ENCODE results near the gene CA5B.
"Not testable (repeated sequence)": the region's sequence is repeated elsewhere in the genome, so short reads cannot be mapped to it uniquely, and the experiment has no call there.

The CA5B gene, protein sequence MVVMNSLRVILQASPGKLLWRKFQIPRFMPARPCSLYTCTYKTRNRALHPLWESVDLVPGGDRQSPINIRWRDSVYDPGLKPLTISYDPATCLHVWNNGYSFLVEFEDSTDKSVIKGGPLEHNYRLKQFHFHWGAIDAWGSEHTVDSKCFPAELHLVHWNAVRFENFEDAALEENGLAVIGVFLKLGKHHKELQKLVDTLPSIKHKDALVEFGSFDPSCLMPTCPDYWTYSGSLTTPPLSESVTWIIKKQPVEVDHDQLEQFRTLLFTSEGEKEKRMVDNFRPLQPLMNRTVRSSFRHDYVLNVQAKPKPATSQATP

DNA sequence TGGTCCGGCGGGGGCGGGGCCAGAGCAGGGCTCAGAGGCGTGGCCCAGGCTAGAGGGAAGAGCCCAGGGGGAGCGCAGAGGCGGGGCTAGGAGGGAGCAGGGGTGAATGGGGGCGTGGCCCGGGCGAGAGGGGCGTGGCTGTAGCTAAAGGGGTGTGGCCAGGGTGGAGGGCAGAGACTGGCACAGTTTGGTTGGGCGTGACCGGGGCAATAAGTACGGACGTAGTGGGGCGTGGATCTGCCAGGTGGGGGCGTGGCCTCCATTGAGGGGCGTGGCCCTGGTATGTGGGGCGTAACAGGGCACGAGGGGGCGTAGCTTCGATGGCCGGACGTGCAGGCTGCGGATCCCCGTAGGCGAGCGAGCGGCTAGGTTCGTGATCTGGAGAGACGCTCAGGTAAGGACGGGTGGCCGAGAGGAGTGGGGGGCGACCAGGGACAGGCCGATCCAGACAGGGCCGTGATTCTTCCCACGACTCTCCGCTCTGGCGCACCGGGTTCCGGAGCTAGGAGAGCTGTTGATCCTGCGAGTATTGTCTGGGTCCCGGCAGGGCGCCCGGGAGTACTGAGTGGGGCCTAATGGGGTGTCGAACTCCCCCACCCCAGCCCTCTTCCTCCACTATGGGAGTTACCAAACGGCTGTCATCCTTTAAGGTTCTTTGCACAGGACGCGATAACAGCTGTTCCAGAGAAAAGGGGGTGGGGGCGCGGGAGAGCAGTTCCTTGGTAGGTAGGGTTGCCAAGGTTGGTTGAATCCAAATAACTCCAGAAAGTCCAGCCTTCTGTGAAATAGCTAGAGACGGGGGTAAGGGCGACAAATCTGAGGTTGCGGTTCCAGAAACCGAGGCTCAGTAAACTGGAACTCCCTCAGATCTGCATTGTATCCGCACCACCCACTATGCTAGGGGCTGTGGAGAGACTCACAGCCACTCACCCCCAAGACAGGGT lies at the start of gene CA5B:
Gene CA5B (plus strand): TSS at position 312 of the 944 bp plus-strand sequence. CDS start 11,754 bp downstream, outside the sequence.
- Histone ChIP-seq H2AFZ (ENCODE audit: low read length, unreplicated experiment) (peak within 1 kb of the TSS; percentile 39), H3K79me2 (ENCODE audit: control insufficient read depth, insufficient read depth, low read length, unreplicated experiment) (no peaks in the 10 kb centered on the region), H3K27me3 (ENCODE audit: insufficient read depth, low read length) (no peaks in the 10 kb centered on the region), H3K4me3 (ENCODE audit: low read depth, low read length) (peak within 1 kb of the TSS; percentile 63), H3K36me3 (ENCODE audit: insufficient read depth, low read length) (no peaks in the 10 kb centered on the region), H3K4me1 (ENCODE audit: control insufficient read depth, insufficient read depth, low read length, unreplicated experiment) (peaks cover 16% of the 10 kb centered on the region), H3K27ac (ENCODE audit: low read depth, low read length) (no peak within 1 kb of the TSS)

DNA sequence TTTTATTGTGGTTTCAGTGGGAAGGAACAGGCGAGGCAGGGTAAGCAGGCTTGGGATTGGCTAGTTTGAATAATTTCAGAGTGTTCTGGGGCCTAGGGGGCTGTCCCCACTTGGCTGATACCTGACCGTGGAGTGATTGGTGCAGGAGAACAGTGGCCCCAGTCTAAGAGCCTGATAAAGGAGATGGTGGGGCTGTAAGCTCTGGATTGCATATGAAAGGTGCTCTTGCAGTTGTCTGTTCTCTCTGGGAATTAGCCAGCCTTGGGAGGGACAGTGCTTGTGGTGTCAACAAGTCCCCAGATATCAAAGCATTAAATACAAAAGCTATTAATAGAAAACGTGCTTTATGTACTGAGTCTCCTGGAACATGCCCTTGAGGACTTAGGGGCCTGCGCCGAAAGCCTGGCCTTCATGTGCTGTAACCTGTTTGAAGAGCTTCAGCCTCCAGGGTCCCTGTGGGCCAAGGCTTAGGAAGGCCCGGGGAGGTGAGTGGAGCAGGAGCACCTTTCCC lies 43.1 kb upstream of the CA5B start:
- Histone ChIP-seq H2AFZ (ENCODE audit: low read length, unreplicated experiment) (no peak overlapping the region), H3K4me1 (ENCODE audit: control insufficient read depth, insufficient read depth, low read length, unreplicated experiment) (no peaks in the 10 kb centered on the region), H3K36me3 (ENCODE audit: insufficient read depth, low read length) (0 out of 2 replicates have a peak, but pooled peaks cover 12% of the 10 kb centered on the region), H3K79me2 (ENCODE audit: control insufficient read depth, insufficient read depth, low read length, unreplicated experiment) (no peaks in the 10 kb centered on the region), H3K27ac (ENCODE audit: low read depth, low read length) (no peak overlapping the region), H3K4me3 (ENCODE audit: low read depth, low read length) (no peak overlapping the region), H3K27me3 (ENCODE audit: insufficient read depth, low read length) (no peaks in the 10 kb centered on the region)

DNA sequence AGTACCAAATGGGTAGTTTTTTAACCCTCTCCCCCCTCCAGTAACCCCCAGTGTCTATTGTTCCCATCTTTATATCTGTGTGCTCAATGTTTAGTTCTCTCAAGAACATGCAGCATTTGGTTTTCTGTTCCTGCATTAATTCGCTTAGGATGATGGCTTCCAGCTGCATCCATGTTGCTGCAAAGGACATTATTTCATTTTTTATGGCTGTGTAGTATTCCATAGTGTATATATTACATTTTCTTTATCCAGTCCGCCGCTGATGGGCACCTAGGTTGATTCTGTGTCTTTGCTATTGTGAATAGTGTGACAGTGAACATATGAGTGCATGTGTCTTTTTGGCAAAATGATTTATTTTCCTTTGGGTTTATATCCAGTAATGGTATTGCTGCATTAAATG lies 41.6 kb upstream of the CA5B start:
- H3K27ac ChIP-seq (ENCODE audit: low read depth, low read length): no peak overlapping the region
- H3K4me3 ChIP-seq (ENCODE audit: low read depth, low read length): no peak overlapping the region
- H2AFZ ChIP-seq (ENCODE audit: low read length, unreplicated experiment): no peak overlapping the region
- H3K27me3 ChIP-seq (ENCODE audit: insufficient read depth, low read length): no peaks in the 10 kb centered on the region
- no peaks in the 10 kb centered on the region for H3K79me2 ChIP-seq (ENCODE audit: control insufficient read depth, insufficient read depth, low read length, unreplicated experiment)
- H3K36me3 ChIP-seq (ENCODE audit: insufficient read depth, low read length): 0 out of 2 replicates have a peak, but pooled peaks cover 12% of the 10 kb centered on the region
- no peaks in the 10 kb centered on the region for H3K4me1 ChIP-seq (ENCODE audit: control insufficient read depth, insufficient read depth, low read length, unreplicated experiment)

DNA sequence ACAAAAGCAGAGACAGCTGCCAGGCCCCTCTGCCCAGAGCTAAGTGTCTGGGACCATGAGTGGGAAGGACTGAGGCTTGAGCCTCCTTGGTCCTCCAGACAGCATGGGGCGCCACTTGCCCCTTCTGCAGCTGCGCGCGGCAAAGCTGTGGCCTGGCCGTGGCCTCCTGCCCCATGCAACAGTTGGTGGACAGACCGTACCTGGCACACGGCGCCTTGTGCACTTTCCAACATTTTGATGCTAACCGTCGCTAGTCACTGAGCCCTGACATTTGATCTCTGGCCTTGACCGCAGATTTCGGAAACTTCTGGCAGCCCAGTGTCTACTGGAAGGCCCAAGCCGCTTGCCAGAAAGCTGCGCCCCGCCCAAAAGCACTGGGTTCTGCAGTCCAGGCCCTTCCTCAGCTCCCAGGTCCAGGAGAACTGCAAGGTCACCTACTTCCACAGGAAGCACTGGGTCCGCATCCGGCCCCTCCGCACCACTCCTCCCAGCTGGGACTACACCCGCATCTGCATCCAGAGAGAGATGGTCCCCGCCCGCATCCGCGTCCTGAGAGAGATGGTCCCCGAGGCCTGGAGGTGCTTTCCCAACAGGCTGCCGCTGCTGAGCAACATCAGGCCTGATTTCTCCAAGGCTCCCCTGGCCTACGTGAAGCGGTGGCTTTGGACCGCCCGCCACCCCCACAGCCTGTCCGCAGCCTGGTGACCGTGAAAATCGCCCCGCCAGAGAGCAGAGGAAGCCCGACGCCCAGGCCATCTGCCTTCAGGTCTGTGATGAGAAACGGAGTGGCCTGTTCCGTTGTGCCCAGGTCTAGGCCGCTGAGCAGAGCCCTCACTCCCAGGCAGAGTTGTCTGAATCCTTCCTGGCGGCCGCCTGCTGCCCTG lies 35.3 kb upstream of the CA5B start:
- Histone ChIP-seq H3K36me3 (ENCODE audit: insufficient read depth, low read length) (0 out of 2 replicates have a peak, but pooled peaks cover 8% of the 10 kb centered on the region), H2AFZ (ENCODE audit: low read length, unreplicated experiment) (no peak overlapping the region), H3K27me3 (ENCODE audit: insufficient read depth, low read length) (no peaks in the 10 kb centered on the region), H3K27ac (ENCODE audit: low read depth, low read length) (no peak overlapping the region), H3K4me1 (ENCODE audit: control insufficient read depth, insufficient read depth, low read length, unreplicated experiment) (no peaks in the 10 kb centered on the region), H3K4me3 (ENCODE audit: low read depth, low read length) (no peak overlapping the region), H3K79me2 (ENCODE audit: control insufficient read depth, insufficient read depth, low read length, unreplicated experiment) (no peaks in the 10 kb centered on the region)

DNA sequence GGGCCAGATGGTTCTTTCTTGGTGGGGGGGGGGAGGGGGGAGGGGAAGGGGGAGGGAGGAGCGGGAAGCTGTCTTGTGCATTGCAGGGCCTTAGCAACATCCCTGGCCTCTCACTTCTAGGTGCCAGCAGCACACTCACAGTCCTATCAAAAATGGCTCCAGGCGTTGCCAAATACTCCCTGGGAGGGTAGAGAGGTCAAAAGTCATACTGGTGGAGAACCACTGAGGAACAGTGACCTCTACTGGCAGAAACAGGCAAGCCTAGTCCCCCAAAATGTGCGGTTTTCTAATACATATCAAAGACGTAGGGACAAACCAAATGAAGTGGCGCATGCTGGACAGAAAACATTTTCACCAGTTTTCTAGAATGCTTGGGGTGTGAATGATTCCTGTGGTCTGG lies 34.3 kb upstream of the CA5B start:
- not testable (repeated sequence) for H3K4me1 ChIP-seq (ENCODE audit: control insufficient read depth, insufficient read depth, low read length, unreplicated experiment); H3K36me3 ChIP-seq (ENCODE audit: insufficient read depth, low read length); H3K27me3 ChIP-seq (ENCODE audit: insufficient read depth, low read length); H3K27ac ChIP-seq (ENCODE audit: low read depth, low read length); H3K4me3 ChIP-seq (ENCODE audit: low read depth, low read length); H2AFZ ChIP-seq (ENCODE audit: low read length, unreplicated experiment); H3K79me2 ChIP-seq (ENCODE audit: control insufficient read depth, insufficient read depth, low read length, unreplicated experiment)

DNA sequence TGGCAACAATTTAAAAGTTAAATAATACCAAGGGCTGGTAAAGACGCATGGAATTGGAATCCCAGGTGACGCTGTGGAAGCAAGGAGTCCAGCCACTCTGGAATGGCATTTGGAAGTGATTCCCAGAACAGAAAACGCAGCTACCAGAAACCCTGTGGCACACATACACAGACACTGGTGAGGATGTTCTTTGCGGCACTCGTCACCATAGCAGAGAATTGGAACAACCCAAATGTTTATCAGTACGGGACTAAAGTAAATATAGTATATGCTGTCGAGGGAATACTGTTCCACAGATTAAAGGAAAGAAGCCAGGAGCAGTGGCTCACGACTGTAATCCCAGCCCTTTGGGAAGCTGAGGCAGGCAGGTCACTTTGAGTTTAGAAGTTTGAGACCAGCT lies 33.8 kb upstream of the CA5B start:
- H3K4me1 ChIP-seq (ENCODE audit: control insufficient read depth, insufficient read depth, low read length, unreplicated experiment); H3K79me2 ChIP-seq (ENCODE audit: control insufficient read depth, insufficient read depth, low read length, unreplicated experiment); H3K27me3 ChIP-seq (ENCODE audit: insufficient read depth, low read length); H3K36me3 ChIP-seq (ENCODE audit: insufficient read depth, low read length); H2AFZ ChIP-seq (ENCODE audit: low read length, unreplicated experiment); H3K4me3 ChIP-seq (ENCODE audit: low read depth, low read length); H3K27ac ChIP-seq (ENCODE audit: low read depth, low read length): not testable (repeated sequence)

DNA sequence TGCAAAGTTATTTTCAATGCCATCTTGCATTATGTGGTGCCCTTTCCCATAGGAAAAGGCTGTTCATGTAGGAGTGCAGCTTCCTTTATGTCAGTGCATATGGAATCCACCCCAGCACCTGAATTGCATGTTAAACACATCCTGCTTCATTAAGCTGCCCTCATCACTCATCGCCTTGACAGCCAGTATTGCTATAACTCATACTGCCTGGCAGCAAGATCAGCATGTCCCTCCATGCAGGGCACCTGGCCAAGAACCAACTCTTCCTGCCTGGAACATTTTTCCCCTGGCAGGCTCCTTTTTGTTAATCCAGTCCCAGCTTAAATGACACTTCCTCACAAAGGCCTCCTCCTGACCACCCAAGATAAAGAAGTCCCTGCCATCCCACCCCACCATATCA lies 23.5 kb upstream of the CA5B start:
- no peak overlapping the region for H3K27ac ChIP-seq (ENCODE audit: low read depth, low read length)
- no peaks in the 10 kb centered on the region for H3K36me3 ChIP-seq (ENCODE audit: insufficient read depth, low read length)
- no peaks in the 10 kb centered on the region for H3K27me3 ChIP-seq (ENCODE audit: insufficient read depth, low read length)
- H2AFZ ChIP-seq (ENCODE audit: low read length, unreplicated experiment): no peak overlapping the region
- H3K4me1 ChIP-seq (ENCODE audit: control insufficient read depth, insufficient read depth, low read length, unreplicated experiment): peaks cover 3% of the 10 kb centered on the region
- H3K79me2 ChIP-seq (ENCODE audit: control insufficient read depth, insufficient read depth, low read length, unreplicated experiment): no peaks in the 10 kb centered on the region
- H3K4me3 ChIP-seq (ENCODE audit: low read depth, low read length): no peak overlapping the region

DNA sequence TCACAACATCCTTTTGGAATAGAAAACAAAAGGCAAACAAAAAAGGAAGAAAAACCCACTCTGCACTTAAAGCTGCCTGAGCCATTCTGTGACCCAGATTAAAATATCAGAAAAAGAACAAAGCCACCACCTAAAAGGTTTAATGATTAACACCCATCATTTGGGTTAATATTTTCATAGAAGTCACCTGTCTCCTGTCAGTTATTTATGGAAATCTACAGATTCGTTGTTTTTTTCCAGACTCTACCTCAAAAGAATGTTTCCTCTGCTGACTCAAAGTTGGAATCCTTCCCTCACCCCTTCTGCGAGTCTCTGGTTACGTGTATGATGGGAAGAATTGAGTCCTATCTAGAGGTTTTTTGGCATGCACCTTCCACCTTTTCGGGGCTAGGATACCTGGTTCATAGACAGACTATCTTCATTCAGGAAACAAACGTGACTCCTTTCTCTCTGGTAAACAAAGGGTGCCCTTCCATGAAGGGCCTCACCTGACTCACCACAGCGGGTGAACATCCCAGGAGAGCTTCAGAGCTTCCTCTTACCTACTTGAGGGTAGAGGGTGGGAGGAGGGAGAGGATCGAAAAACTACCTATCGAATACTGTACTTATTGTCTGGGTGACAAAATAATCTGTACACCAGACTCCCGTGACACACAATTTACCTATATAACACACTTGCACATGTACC lies 19.6 kb upstream of the CA5B start:
- Histone ChIP-seq H3K79me2 (ENCODE audit: control insufficient read depth, insufficient read depth, low read length, unreplicated experiment) (no peaks in the 10 kb centered on the region), H2AFZ (ENCODE audit: low read length, unreplicated experiment) (no peak overlapping the region), H3K27ac (ENCODE audit: low read depth, low read length) (no peak overlapping the region), H3K27me3 (ENCODE audit: insufficient read depth, low read length) (no peaks in the 10 kb centered on the region), H3K36me3 (ENCODE audit: insufficient read depth, low read length) (no peaks in the 10 kb centered on the region), H3K4me1 (ENCODE audit: control insufficient read depth, insufficient read depth, low read length, unreplicated experiment) (peaks cover 11% of the 10 kb centered on the region), H3K4me3 (ENCODE audit: low read depth, low read length) (no peak overlapping the region)

DNA sequence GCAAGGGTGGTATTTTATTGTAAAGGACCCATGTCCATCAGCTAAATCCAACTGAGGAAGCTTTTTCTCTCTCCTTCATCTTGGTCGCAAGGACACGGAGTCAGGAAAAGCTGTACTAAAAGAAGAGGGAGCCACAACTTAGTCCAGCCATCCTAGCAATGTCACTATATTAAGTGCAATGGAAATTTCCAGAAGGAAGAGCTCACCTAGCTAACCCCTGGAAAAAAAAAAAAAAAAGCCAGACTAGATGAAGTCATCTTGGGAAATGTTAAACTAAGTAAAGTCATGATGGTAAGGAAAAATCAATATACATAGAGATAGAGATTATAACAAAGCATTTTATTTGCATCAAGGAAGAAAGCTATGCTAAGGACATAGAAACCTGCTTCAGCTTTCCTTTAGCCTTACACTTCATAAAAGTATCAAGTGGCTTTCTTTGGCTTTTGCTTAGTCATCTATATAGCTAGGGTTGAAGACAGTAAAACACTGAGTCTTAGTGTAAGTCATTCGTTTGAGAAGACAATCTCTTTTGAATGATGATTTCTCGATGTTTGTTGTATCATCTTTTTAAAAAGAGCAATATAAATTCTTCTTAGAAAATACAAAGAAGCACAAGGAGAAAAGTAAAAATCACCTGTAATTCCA lies 18.6 kb upstream of the CA5B start:
- Histone ChIP-seq H2AFZ (ENCODE audit: low read length, unreplicated experiment) (no peak overlapping the region), H3K4me3 (ENCODE audit: low read depth, low read length) (no peak overlapping the region), H3K36me3 (ENCODE audit: insufficient read depth, low read length) (no peaks in the 10 kb centered on the region), H3K27me3 (ENCODE audit: insufficient read depth, low read length) (no peaks in the 10 kb centered on the region), H3K4me1 (ENCODE audit: control insufficient read depth, insufficient read depth, low read length, unreplicated experiment) (peaks cover 11% of the 10 kb centered on the region), H3K79me2 (ENCODE audit: control insufficient read depth, insufficient read depth, low read length, unreplicated experiment) (no peaks in the 10 kb centered on the region), H3K27ac (ENCODE audit: low read depth, low read length) (no peak overlapping the region)
